Thyroid gland (tissue), 4 donors: ENCODE data around the gene CAMKK1.
A peak's percentile ranks its signal among the peaks of the same experiment; 100 is the strongest.

ENCODE experiments used
- POLR2A ChIP-seq, 2 donors: fragments of 450-650 bp; IDR thresholded peaks; one replicate each; pipeline ENCODE4 v1.6.1; 2017; ENCODE audit warnings: antibody characterized with exemption in 2 of 2, mild to moderate bottlenecking in 2 of 2, moderate library complexity in 1 of 2
- TF ChIP-seq, protein P1 (sequence below), 6 experiments: fragments of 200-600 bp in 3 of 6; fragments of 450-650 bp in 3 of 6; sonication (generic) in 3 of 6; IDR thresholded peaks; one replicate each; pipeline ENCODE4 v1.5.1; 2016 to 2019; ENCODE audit warnings: antibody characterized with exemption in 6 of 6, mild to moderate bottlenecking in 2 of 6, inconsistent platforms in 1 of 6, moderate library complexity in 1 of 6

DNA sequence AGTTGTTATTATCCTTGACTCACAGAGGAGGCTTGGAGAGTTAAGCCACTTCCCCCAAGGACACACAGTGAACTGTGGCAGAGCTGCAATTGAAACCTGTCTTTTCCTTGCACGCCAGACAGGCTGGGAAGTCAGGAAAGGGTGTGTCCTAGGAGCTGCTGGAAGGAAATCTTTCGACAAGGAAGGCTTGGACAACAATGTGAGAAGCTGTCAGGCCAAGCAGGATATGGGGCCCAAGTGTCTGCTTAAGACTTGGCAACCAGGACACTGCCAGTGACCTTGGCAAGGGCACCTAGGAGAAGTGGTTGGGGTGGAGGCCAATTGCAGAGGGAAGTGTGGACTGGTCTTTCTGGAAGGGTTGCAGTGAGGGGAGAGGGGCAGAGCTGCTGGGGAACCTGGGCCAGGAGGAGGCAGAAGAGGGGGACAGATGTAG lies 2.1 kb upstream of the CAMKK1 start:
- TF ChIP-seq, protein P1, sequence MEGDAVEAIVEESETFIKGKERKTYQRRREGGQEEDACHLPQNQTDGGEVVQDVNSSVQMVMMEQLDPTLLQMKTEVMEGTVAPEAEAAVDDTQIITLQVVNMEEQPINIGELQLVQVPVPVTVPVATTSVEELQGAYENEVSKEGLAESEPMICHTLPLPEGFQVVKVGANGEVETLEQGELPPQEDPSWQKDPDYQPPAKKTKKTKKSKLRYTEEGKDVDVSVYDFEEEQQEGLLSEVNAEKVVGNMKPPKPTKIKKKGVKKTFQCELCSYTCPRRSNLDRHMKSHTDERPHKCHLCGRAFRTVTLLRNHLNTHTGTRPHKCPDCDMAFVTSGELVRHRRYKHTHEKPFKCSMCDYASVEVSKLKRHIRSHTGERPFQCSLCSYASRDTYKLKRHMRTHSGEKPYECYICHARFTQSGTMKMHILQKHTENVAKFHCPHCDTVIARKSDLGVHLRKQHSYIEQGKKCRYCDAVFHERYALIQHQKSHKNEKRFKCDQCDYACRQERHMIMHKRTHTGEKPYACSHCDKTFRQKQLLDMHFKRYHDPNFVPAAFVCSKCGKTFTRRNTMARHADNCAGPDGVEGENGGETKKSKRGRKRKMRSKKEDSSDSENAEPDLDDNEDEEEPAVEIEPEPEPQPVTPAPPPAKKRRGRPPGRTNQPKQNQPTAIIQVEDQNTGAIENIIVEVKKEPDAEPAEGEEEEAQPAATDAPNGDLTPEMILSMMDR (IDR thresholded peaks at IDR 0.05) = peak in 1 of 6 experiments; percentile 4
- peak in 1 of 2 donors; percentile 42 for TF ChIP-seq POLR2A (IDR thresholded peaks at IDR 0.05)
